Measurements from ENCODE around the gene RUNX1.
"Not testable (repeated sequence)": the region's sequence is repeated elsewhere in the genome, so short reads cannot be mapped to it uniquely, and the experiment has no call there.

RUNX1 gene

GRCh38 chr21:35014302-35015041 is 34.6 kb downstream of the RUNX1 start:
- no peak for DNase-seq

GRCh38 chr21:35011681-35012080 is 37.4 kb downstream of the RUNX1 start:
- no peak for DNase-seq

GRCh38 chr21:35010447-35010846 is 38.7 kb downstream of the RUNX1 start:
- no peak for DNase-seq

GRCh38 chr21:35007348-35007747 is 41.8 kb downstream of the RUNX1 start:
- DNase-seq: no peak

GRCh38 chr21:35006771-35007170 is 42.3 kb downstream of the RUNX1 start:
- DNase-seq: no peak

- DNase-seq: no peak
Measured at GRCh38 chr21:35006248-35006647, 42.9 kb downstream of the RUNX1 start.

GRCh38 chr21:35005560-35006224 is 43.4 kb downstream of the RUNX1 start:
- DNase-seq: no peak

GRCh38 chr21:35005077-35005476 is 44.0 kb downstream of the RUNX1 start:
- DNase-seq: no peak

GRCh38 chr21:35004314-35004713 is 44.8 kb downstream of the RUNX1 start:
- DNase-seq: no peak

GRCh38 chr21:35002879-35003722 is 46.0 kb downstream of the RUNX1 start:
- no peak for DNase-seq

- no peak for DNase-seq
Measured at GRCh38 chr21:34999397-34999941, 49.6 kb downstream of the RUNX1 start.

- DNase-seq: no peak
Measured at GRCh38 chr21:34998176-34998575, 50.9 kb downstream of the RUNX1 start.

- DNase-seq: no peak
Measured at GRCh38 chr21:34997294-34997693, 51.8 kb downstream of the RUNX1 start.

GRCh38 chr21:34996304-34997101 is 52.6 kb downstream of the RUNX1 start:
- DNase-seq: no peak

- DNase-seq: no peak
Measured at GRCh38 chr21:34995979-34996303, 53.2 kb downstream of the RUNX1 start.

- no peak for DNase-seq
Measured at GRCh38 chr21:34994766-34995631, 54.1 kb downstream of the RUNX1 start.

- not testable (repeated sequence) for DNase-seq
Measured at GRCh38 chr21:34993521-34993921, 55.6 kb downstream of the RUNX1 start.

- DNase-seq: no peak
Measured at GRCh38 chr21:34992736-34993398, 56.2 kb downstream of the RUNX1 start.

- DNase-seq: no peak
Measured at GRCh38 chr21:34992180-34992579, 56.9 kb downstream of the RUNX1 start.

- DNase-seq: no peak
Measured at GRCh38 chr21:34991366-34991957, 57.6 kb downstream of the RUNX1 start.

- DNase-seq: no peak
Measured at GRCh38 chr21:34990842-34991241, 58.3 kb downstream of the RUNX1 start.
